GM12874 (cell line): ENCODE results near the gene NTN3.

Experiments
- CTCF ChIP-seq: IDR thresholded peaks from 2 replicates; pipeline ENCODE4 v1.5.1; 2011; ENCODE audit warnings: low read depth, mild to moderate bottlenecking, control low read depth, low read length, moderate library complexity; ENCODE audit not compliant: insufficient read depth

The NTN3 gene

DNA sequence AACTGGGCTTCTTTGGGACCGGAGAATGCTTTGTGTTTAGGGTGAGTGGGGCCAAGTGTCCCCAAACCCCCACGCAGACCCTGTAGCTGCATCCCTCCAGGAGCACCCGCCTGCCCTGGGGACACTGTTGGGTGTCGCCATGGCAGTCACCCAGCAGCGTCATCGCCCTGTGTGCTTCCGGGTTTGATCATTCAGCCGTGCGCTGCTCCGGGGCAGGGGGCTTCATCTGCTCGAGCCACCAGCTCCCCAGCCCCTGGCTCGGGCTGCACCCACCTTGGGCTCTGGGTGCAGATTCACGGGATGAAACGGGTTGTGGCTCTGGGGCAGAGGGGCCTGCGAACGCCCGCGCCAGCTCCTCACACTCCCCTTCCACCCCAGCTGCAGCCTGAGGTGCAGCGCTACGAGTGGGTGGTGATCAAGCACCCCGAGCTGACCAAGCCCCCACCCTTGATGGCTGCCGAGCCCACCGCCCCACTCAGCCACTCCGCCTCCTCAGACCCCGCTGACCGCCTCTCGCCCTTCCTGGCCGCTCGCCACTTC is 28.9 kb downstream of the NTN3 start:
- TF ChIP-seq CTCF, result no peak

DNA sequence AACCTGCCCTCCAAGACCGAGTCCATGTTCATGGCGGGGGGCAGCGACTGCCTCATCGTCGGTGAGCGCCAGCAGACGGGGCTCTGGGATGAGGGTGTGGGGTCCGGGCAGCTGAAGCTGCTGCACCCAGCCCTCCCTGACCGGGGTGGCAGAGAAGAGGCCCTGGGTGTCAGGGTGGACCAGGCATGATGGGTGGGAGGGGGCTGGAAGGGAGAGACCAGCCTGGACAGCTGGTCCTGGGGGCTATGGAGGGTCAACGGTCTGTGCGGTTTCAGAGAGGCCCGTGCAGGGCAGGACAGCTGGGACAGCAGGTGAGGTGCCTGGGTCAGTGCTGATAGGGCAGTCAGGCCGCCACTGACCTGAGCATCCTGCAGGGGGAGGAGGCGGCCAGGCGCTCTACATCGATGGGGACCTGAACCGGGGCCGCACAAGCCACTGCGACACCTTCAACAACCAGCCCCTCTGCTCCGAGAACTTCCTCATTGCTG is 29.4 kb downstream of the NTN3 start:
- peak; percentile 22; the same call in 1 of the 2 replicates for TF ChIP-seq CTCF

DNA sequence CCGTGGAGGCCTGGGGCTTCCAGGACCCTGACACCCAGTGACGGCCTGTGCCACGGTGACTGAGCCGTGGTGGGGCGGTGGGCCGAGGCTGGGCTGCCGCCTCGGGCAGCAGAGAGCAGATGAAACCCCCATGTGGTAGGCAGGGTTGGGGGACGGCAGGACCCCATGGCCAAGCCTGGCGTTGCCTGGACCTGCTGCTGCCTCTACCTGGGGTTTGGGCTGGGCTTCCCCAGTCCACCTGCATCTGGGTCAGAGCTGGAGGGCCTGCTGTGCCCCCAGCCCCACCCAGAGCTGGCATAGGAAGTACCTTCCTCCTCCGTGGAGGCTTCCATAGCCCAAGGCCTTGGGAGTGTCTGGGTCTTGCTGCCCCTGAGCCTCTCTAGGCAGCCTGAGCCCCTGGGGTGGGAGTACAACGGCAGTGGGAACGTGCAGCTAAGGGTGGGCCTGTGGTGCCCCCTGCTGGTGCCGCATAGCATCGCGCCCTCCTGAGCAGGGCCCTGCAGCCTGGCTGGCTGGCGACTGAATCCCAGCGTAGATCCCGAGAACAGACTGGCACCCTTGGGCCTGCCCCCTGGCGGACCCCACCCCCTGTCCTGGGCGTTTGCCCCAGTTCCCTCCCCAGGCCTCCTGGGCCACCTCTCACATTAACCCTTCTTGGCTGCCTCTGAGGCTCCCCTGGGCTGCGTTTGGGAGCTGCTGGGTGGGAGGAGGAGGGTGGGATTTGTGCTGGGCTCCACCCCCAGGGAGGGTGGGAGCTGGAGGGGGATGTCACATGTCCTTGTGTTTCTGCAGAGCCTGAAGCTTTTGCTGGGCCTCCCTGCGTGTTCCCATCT is 30.0 kb downstream of the NTN3 start:
- peak; percentile 99 for TF ChIP-seq CTCF

DNA sequence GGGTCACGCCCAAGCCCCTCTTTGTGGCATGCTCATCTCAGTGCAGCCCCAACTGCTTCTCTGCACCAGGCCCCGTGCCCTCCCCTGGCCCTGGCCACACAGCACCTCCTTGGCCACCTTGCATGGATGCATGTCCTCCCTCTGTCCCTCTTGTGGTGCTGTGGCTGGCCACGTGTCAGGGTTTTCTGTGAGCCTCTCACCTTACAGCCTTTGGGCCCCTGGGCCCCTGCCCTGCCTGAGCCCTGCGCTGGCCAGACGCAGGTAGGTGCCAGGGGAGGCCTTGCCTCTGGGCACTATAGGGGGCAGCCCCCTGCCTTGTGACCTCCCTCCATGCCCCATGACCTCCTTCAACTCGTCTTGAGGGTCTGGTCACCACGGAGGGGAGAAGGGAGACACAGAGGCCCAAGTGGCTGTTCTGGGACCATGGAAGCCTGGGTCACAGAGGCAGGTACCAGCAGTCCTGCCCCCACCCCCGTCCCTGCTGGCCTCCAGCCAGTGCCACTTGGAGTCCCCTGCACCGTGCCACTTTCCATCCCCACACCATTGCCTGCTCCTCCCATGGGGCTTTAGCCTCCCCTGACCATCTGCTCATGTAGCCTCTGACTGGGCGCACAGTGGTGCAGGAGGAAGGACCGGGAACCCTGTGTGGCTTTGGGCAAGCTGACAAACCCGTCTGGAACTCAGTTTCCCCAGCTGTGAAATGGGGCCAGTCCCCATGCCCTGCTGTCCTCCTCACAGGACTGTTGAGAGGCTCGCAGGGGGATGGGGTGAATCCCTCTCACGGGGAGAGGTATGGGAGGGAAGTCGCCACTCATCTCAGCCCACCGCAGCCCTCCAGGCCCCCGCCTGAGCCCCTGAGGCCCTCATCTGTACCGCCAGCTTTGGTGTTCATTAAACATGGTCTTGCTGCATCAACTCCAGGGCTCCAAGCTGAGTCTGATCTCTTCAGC is 31.1 kb downstream of the NTN3 start:
- no peak for TF ChIP-seq CTCF

DNA sequence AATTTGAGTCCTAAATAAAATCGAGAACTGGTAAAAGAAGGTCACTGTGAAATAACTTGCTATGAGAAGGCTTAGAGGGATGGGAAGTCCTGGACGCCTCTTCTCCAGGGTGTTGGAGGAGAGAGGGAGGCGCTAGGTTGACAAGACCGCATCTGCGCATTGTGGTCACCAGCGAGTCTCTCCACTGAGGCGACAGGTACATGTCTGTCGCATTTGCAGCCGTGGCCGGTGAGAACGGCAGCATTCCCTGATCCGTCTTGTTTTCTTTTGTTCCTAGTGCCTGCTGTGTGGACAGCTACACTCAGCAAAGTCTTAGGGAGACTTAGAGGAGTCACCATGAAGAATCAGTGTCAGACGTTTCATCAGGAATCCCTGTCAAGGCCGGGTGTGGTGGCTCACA is 34.6 kb downstream of the NTN3 start:
- TF ChIP-seq CTCF, result no peak

DNA sequence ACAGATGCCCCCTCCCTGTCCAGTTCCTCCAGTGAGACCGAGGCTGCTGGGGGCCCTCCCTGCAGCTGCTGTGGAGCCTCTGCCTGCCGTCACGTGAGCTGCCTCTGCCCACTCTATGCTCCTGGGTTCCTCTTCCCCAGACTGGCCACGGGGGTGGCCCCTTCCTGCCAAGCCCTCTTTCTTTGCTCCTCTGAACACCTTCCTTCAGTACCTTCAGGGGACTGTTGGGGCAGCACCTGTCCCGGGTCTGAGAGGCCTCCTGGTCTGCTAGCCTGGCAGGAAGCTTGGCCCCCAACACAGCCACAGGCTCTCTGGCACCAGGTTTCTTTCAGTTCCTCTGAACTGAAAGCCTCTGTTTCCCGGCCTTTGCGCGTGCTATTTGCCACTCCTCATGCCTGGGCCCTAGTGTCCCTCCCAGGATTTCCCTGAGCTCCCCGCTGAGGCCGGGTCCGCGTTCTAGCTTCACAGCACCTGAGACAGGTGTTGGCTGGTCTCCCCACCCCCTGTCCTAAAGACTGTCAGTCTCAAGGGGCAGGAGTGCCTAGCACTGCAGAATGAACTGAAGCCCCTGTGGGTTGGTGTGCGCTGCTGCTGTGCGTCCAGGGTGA is 36.1 kb downstream of the NTN3 start:
- TF ChIP-seq CTCF, result peak; percentile 44; the same call in 1 of the 2 replicates
